ENCODE measurements around the gene ID3.

ID3 gene

DNA sequence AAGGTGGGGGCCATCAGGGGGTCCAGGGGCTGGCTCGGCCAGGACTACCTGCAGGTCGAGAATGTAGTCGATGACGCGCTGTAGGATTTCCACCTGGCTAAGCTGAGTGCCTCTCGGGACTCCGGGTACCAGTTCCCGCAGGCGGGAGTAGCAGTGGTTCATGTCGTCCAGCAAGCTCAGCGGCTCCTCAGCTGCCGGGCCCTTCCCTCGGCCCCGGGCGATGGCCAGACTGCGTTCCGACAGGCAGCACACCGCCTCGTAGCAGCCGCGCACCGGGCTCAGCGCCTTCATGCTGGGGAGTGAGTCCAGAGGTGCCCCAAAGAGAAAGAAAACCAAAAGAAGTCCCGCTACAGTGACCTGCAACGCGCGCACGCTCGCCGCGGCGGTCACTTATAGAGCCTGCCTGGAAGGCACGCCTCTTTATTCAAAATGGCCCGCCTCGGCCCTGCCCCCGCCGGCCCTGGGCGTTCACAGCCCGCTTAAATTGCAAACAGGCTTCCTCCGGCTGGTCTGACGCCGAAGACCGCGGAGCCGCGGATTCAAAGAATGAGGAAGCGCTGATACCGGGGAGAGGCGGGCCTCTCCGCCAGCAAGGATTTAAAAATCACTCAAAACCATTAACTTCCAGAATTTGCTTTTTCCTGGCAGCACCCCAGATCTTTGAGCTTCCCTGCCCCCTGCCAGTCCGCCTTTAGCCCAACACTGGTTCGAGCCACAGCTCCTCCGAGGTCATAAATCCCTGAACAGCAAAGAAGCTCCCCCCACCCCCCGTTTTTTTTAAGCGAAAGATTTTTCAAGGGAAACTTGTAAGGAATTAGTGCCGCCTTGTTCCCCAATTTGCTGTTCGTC lies at the start of gene ID3:
ID3 (minus strand) TSS at position 366 of the 849 bp plus-strand sequence; CDS start at position 291, 75 bp downstream.
- POLR2A ChIA-PET = interaction anchor here (0.6 to 3.0 kb wide), 16 partner anchors 9 to 75 kb away, joined by 3 to 22 read pairs (median 4); no protein-coding TSS in a partner anchor
- TF ChIP-seq, protein P1, sequence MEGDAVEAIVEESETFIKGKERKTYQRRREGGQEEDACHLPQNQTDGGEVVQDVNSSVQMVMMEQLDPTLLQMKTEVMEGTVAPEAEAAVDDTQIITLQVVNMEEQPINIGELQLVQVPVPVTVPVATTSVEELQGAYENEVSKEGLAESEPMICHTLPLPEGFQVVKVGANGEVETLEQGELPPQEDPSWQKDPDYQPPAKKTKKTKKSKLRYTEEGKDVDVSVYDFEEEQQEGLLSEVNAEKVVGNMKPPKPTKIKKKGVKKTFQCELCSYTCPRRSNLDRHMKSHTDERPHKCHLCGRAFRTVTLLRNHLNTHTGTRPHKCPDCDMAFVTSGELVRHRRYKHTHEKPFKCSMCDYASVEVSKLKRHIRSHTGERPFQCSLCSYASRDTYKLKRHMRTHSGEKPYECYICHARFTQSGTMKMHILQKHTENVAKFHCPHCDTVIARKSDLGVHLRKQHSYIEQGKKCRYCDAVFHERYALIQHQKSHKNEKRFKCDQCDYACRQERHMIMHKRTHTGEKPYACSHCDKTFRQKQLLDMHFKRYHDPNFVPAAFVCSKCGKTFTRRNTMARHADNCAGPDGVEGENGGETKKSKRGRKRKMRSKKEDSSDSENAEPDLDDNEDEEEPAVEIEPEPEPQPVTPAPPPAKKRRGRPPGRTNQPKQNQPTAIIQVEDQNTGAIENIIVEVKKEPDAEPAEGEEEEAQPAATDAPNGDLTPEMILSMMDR (IDR thresholded peaks at IDR 0.05; ENCODE audit: control extremely low read depth, extremely low read depth, low read depth, missing control alignments) = no peak
- CTCF ChIA-PET = interaction anchor here (1.0 to 24.9 kb wide), 11 partner anchors 11 to 132 kb away, joined by 3 to 858 read pairs (median 4); no protein-coding TSS in a partner anchor
- peak; percentile 89 for DNase-seq (ENCODE audit: extremely low spot score)

- ChIA-PET CTCF (interaction anchor here (0.9 to 2.4 kb wide), 3 partner anchors 10 to 27 kb away, joined by 3 to 11 read pairs (median 4); no protein-coding TSS in a partner anchor), POLR2A (no interaction called here)
- no peak for DNase-seq (ENCODE audit: extremely low spot score)
- TF ChIP-seq, protein P1 (IDR thresholded peaks at IDR 0.05; ENCODE audit: control extremely low read depth, extremely low read depth, low read depth, missing control alignments) = no peak
Observed at GRCh38 chr1:23607944-23608343, 48.6 kb upstream of the ID3 start.

GRCh38 chr1:23601968-23602876 lies 42.9 kb upstream of the ID3 start:
- CTCF ChIA-PET = interaction anchor here (0.7 to 3.0 kb wide), 7 partner anchors 11 to 105 kb away, joined by 3 to 6 read pairs (median 3); partner anchors contain the start of gene RPL11
- POLR2A ChIA-PET = no interaction called here
- TF ChIP-seq, protein P1 (IDR thresholded peaks at IDR 0.05; ENCODE audit: control extremely low read depth, extremely low read depth, low read depth, missing control alignments) = no peak
- no peak for DNase-seq (ENCODE audit: extremely low spot score)

GRCh38 chr1:23601135-23601967 lies 42.0 kb upstream of the ID3 start:
- TF ChIP-seq, protein P1 (IDR thresholded peaks at IDR 0.05; ENCODE audit: control extremely low read depth, extremely low read depth, low read depth, missing control alignments) = no peak
- CTCF ChIA-PET = interaction anchor here (0.8 to 5.9 kb wide), 10 partner anchors 10 to 49 kb away, joined by 3 to 34 read pairs (median 6); partner anchors contain the start of gene ID3
- POLR2A ChIA-PET = interaction anchor here (0.6 to 1.2 kb wide), 2 partner anchors 24 to 309 kb away, joined by 3 to 5 read pairs; no protein-coding TSS in a partner anchor

GRCh38 chr1:23600283-23600682 lies 41.0 kb upstream of the ID3 start:
- CTCF ChIA-PET = interaction anchor here (0.7 to 5.9 kb wide), 16 partner anchors 9 to 60 kb away, joined by 3 to 34 read pairs (median 4); partner anchors contain the start of gene ID3

More at GRCh38 chr1:23601135-23601967, 42.0 kb upstream of the ID3 start:
- DNase-seq (ENCODE audit: extremely low spot score) = no peak

More at GRCh38 chr1:23600283-23600682, 41.0 kb upstream of the ID3 start:
- POLR2A ChIA-PET = interaction anchor here (1.1 to 1.2 kb wide), 2 partner anchors 9 to 23 kb away, joined by 3 to 5 read pairs; no protein-coding TSS in a partner anchor
- TF ChIP-seq, protein P1 (IDR thresholded peaks at IDR 0.05; ENCODE audit: control extremely low read depth, extremely low read depth, low read depth, missing control alignments) = no peak
- peak; percentile 58 for DNase-seq (ENCODE audit: extremely low spot score)
